Activated CD8-positive, alpha-beta memory T cell treated with anti-CD3 and anti-CD28 coated beads, Interleukin-2, amount 50 U/mL, for 24 hours (primary cell): ENCODE results near the gene NUDT22.

Source experiments
- DNase-seq: peaks from one replicate; pipeline ENCODE4 v3.0.0-alpha.2; 2020; ENCODE audit errors: extremely low read depth

NUDT22 gene

DNA sequence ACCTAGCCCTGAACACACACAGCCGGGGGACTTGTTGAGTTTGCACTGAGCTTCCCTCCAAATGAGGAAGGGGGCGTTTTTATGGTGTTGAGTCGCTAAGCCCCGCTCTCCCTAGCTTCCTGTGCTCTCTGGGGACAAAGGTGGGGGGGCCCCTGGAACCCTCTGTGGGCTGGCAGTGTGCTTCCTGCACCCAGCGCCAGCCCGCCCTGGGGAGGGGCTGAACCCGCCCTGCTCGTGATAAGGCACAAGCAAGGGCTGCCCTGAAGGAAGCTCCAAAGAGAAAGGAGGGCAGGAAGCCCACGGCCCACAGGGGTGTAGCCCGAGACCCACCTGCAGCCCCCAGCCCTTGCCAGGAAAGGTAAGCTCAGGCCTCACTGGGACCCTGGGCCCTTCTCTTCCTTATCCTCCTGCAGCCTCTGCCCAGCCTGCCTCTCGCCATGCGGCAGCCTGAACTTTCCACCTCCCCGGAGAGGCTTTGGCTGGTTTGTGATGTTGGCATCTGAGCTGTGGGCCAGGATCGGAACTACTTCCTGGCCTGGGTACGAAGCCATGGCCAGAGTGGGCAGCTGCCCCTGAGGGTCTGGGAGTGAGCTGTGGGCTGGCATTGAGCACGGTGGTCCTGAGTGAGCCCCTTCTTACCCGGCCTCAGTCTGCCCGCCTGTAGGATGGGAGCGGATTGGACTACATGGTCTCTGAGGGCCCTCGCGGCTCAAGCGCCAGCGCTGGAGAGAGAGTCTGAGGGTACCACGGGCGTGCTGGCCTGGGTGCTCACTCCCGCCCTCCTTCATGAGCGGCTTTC is 19.4 kb upstream of the NUDT22 start, which contains the start of gene FERMT3:
Gene FERMT3, plus strand, starts transcription at position 265 of the 799 bp plus-strand sequence. CDS start 644 bp downstream, outside the sequence.
- no peak for DNase-seq

DNA sequence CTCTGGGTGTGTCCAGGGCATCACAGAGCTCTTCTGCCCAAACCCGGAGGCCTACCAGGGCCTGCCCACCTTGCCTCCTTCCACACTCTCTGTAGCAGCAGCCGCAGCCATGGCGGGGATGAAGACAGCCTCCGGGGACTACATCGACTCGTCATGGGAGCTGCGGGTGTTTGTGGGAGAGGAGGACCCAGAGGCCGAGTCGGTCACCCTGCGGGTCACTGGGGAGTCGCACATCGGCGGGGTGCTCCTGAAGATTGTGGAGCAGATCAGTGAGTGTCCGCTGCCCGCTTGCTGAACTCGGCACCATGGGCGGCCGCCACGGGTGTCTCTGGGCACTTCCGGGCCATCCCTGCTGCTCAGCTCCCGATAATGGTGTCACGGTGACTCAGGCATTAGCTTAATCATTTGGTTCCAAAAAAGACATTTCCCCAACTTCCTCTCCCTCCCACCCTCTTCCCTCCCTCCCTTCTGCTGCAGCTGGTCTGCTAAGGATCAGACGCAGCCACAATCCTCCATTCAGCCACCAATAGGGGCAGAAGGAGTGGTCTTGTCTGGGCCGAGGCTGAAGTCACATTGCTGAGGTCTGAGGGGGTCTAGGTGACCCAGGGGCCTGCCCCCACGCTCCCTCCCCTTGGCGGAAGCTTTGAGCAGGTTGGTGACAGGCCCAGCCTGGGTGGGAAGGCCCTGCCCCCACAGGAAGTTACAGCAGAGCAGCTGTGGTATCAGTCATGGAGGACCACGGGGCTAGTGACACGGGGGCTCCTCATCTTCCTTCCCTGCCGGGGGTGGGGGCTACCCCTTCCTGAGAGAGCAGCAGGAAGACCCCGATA is 18.6 kb upstream of the NUDT22 start:
- DNase-seq: peak; percentile 74

DNA sequence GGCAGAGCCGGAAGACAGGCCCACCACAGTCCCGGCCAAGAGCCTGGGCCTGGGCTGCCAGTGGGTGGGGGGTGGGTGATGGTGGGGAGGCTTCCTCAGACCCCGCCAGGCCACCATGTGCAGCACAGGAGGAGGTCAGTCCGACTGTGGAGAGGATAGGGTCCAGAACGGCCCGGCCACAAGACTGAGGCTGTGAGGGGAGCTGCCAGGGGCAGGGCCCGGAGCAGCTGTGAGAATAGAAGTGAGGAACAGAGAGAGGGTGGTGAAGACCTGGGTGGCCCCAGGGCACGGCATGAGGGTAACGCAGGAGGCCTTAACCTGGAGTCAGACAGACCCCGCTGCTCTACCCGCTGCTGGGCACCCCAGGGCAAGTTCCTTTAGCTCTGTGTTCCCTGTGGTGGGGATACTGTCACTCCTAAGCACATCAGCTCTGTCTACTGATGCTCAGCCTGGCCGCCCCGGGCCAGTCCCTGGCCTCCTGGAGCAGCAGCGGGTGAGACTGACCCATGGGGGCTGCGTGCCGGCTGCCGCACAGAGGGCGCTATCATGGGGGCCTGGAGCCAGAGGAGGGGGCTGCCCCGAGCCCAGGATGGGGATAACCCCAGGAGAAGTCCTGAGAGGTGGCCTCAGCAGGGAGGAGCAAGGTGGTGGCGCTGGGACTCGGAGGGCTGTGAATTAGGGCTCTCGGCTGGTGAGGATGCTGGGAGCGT is 17.8 kb upstream of the NUDT22 start:
- DNase-seq: no peak

DNA sequence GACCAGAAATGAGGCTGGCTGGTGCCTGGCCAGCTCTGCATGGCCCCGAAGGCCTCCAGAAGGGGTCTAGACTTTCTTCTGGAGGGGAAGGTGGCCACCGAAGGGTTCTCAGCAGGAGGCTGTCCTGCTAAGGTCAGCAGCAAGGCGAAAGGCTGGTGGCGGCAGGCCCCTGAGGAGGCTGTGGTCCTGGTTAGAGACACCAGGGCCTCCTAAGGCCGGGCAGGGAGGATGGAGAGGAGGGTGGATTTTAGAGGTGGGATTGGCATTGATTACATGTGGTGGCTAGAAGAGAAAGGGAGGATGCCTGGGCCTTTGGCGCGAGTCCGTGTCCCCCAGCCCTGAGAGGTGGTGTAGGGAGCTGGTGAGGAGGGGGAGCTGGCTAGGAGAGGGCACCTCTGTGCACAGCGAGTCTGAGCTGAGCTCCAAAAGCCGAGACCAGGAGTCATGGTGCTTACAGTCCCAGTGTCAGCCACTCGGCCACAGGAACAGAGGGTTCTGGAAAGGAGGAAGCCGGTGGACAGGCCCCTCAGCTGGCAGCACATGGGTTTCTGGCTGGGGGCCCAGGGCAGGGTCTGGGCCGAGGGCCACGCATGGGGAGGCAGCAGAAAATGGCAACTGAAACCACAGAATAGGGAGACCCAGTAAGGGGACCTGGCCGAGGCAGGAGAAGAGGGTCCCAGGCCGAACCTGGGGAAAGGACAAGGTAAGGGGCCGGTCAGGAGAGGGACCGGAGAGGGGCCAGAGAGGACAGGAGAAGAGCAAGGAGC is 17.1 kb upstream of the NUDT22 start:
- no peak for DNase-seq

DNA sequence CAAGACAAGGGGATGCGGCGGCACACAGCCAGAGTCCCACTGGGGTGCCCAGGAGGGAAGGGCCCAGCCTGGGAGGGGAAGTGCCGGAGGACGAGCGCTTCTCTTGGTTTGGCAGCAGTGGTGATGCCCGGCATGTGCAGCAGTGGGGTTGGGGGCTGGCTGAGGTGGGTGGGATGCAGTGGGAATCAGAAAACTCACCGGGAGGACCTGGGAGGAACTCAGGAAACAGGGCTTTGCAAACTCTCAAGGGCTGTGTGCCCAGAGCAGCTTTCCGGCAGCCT is 16.6 kb upstream of the NUDT22 start:
- no peak for DNase-seq

DNA sequence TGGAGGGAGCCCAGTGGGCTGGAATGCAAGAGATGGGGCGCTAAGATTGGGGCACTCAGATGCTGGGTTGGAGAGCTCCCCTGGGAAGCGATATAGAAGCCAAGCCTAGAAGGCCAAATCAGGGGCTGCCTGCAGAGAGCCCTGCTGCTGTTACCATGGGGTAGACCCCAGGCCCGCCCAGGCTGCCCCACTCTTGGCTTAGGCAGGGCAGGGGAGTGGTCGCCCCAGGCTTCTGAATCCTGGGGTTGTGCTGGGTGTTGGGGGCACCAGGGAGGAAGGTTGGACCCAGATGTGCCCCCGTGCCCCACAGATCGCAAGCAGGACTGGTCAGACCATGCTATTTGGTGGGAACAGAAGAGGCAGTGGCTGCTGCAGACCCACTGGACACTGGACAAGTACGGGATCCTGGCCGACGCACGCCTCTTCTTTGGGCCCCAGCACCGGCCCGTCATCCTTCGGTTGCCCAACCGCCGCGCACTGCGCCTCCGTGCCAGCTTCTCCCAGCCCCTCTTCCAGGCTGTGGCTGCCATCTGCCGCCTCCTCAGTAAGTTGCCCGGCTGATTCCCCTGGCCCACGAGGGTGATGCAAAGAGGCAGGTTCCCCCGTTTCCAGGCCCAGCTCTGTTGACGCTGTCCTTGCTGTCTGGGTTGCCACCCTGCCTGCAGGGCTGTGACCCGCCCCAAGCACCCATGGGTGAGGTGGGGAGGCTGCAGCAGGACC is 15.6 kb upstream of the NUDT22 start:
- DNase-seq: no peak

DNA sequence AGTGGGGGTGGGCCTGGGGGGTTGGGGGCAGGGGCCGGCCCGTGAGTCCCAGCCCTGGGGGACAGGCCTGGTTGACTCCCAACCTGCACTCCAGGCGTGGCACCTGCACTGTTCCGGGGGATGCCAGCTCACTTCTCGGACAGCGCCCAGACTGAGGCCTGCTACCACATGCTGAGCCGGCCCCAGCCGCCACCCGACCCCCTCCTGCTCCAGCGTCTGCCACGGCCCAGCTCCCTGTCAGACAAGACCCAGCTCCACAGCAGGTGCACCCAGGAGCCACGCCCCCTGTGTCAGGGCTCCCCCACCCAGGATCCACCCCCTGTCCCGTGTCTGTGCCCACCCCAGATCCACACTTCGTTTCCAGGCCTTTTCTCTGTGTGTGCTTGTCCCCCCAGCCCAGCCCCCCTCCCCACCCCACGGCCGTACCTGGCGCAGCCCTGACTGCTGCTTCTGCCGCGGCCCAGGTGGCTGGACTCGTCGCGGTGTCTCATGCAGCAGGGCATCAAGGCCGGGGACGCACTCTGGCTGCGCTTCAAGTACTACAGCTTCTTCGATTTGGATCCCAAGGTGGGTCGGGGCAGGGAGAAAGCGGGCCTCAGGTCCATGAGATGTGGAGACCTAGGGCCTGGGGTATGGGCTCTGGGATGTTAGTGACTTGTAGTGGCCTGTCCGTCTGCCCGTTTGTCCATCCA is 14.7 kb upstream of the NUDT22 start:
- DNase-seq: no peak

DNA sequence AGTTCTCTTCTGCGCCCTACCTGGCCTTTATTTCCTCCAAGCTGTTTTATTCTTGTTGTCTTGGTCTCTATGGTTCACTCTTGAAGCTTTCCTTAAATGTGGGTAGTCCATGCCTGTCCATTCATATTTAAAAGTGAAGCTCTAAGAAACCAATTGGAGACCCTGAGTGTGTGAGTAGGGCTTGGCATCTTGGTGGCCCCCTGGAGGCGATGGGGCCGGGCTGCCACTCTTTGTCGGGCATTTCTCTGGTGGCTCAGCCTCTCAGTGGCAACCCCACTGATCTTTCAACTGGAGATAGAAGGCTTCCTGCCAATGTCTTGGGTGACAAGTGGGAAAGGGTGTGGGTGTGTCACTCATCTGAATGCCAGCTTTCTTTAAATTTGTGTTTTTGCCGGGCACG is 9.2 kb upstream of the NUDT22 start:
- no peak for DNase-seq

DNA sequence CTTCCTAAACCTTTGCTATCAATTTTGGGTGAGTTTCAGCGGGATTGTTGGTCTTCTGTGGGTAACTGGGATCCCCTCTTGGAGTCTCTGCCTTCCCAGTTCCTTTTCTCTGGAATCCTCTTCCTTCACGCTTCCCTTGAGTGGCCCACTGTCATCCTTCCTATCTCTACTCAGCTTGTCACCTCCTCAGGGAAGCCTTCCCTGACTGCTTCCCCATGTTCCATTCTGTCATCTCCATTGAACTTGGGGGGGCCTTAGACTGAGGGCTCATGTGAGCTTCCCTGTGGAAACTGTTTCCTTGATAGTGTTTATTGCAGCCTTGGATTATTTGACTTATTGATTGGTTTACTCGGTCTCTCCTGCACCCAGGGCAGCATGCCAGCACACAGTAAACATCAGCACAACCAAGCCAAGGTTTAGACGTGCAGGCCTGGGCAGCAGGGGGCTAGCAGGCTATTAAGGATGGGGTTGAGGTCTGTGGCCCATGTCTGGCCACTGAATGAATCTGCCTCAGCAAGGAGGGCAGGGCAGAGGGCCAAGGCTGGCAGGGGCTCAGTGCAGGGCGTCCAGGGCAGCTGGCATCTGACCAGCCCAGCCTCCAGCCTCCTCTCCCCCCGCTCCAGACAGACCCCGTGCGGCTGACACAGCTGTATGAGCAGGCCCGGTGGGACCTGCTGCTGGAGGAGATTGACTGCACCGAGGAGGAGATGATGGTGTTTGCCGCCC is 7.3 kb upstream of the NUDT22 start:
- DNase-seq: no peak

DNA sequence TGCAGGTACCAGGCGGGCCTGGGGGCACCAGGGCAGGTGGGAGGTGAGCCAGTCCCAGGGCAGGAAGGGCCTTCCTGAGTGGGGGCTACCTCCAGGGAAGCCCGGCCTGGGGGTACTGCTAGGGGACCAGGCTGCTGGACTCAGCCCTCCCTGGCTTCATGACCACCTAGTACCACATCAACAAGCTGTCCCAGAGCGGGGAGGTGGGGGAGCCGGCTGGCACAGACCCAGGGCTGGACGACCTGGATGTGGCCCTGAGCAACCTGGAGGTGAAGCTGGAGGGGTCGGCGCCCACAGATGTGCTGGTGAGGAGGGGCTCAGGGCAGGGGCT is 6.8 kb upstream of the NUDT22 start:
- DNase-seq: no peak

DNA sequence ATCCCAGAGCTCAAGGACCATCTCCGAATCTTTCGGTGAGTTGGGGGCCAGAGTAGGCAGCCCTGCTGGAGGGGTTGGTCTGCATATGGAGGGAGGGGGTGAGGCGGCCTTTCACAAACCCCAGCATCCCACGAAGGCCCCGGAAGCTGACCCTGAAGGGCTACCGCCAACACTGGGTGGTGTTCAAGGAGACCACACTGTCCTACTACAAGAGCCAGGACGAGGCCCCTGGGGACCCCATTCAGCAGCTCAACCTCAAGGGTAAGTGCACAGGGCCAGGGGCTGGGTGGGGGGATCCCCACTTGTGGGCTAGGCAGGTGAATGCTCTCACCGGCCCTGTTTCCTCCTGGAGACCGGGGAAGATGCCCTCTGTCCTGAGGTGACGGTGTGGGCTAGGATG is 6.3 kb upstream of the NUDT22 start:
- no peak for DNase-seq

DNA sequence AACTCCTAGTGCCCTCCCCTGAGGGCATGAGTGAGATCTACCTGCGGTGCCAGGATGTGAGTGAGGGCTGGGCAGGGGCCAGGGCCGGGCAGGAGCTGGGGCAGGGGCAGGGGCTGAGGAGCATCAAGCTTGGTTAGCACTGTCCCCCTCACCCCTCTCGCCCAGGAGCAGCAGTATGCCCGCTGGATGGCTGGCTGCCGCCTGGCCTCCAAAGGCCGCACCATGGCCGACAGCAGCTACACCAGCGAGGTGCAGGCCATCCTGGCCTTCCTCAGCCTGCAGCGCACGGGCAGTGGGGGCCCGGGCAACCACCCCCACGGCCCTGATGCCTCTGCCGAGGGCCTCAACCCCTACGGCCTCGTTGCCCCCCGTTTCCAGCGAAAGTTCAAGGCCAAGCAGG is 5.8 kb upstream of the NUDT22 start:
- DNase-seq: no peak

DNA sequence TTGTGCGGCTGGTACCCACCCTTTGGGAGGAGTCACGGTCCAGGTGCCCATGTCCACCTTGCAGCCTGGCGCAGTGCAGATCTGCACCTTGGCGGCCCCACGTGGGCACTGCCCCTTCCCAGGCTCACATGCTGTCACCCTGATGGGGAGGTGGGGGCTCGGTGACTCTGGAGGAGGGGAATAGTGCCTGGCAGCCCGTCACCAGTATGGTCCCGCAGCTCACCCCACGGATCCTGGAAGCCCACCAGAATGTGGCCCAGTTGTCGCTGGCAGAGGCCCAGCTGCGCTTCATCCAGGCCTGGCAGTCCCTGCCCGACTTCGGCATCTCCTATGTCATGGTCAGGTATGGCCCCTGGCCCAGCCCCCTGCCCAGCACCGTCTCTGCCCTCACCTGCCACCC is 5.3 kb upstream of the NUDT22 start:
- DNase-seq: no peak

DNA sequence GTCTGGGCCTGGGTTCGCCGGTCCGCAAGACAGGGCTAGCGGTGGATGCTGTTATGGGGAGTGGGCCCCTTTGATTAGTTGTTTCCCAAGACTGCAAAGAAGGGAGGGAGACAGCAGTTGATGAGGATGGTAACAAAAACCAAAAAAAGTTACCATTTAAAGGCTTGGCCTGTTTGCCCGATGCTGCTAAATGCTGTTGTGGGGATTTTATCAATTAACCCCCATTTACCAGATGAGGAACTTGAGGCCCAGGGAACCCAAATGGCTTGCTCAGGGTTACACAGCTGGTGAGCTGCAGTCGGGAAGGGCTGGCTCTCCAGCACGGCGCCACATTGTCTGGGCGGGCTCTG is 3.4 kb upstream of the NUDT22 start:
- no peak for DNase-seq

DNA sequence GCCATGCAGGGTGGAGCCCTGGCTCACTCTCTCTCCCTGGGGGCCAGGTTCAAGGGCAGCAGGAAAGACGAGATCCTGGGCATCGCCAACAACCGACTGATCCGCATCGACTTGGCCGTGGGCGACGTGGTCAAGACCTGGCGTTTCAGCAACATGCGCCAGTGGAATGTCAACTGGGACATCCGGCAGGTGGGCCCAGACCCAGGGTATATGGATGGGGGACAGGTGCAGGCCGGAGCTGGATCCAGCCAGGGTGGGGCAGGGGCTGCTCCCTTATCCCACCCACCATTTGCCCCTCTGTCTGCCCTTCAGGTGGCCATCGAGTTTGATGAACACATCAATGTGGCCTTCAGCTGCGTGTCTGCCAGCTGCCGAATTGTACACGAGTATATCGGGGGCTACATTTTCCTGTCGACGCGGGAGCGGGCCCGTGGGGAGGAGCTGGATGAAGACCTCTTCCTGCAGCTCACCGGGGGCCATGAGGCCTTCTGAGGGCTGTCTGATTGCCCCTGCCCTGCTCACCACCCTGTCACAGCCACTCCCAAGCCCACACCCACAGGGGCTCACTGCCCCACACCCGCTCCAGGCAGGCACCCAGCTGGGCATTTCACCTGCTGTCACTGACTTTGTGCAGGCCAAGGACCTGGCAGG is 2.9 kb upstream of the NUDT22 start:
- no peak for DNase-seq

DNA sequence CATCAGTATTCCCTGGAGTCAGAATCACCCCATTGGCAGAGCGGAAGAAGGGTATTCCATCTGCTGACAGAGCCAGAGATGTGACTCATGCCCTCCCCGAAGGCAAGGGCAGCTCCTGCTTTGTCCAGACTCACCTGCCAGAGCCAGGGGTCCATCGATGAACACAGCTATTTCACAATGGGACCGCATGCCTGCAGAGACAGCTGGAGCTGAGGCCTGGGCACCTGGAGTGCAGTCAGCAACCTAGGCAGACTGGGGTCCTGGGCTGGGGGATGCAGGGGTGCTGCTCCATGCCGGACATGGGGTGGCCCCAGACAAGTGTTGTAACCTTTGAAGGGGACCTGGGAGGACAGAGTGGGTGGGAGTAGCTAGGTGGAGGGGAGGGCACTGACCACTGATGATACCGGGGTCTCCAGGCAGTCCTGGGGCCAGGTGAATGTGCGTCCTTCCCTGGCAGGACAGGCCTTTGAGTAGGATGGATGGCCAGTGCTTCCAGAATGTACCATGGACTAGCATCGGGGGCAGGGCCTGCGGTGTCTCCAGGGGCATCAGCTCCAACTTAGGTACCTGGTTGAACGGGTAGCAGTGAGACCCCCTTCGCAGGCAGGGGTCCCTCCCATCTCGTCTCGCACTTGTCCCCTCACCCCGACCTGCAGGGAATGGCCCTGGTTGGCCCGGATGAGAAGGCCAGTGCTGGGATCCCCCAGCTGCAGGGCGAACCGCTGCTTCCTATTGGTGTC is 1.8 kb upstream of the NUDT22 start:
- DNase-seq: no peak

DNA sequence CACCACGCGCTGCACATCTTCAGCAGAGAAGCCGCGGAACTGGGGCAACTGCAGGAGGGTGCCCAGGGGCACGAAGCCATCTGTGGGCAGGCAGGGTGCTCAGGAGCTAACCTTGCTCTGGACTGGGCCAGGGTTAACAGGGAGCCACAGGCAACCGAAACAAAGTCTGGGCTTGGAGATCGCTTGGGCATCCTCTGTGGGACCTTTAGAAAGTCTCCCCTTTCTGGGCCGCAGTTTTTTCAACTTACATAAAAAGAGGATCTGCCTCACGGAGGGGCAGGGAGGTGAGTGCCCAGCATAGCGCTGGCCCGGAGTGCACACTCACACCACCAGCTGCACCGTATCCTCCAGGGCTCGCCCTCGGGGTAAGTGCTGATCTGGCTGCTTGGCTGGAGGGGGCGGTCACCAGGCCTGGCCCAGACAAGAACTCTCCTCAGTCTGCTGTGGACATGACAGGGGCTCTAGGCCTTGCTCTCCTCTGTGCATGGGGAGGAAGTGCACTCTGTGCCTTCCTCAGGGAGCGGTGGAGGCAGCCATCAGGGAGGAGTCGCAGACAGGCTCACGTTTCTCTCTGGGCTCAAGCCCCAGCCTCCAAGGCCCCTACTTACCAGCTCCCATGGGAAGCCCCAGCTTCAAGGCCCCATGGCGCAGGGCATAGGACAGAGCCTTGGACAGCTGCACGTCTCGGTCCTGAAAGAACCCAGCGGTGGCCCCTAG is 1.0 kb upstream of the NUDT22 start:
- DNase-seq: no peak

DNA sequence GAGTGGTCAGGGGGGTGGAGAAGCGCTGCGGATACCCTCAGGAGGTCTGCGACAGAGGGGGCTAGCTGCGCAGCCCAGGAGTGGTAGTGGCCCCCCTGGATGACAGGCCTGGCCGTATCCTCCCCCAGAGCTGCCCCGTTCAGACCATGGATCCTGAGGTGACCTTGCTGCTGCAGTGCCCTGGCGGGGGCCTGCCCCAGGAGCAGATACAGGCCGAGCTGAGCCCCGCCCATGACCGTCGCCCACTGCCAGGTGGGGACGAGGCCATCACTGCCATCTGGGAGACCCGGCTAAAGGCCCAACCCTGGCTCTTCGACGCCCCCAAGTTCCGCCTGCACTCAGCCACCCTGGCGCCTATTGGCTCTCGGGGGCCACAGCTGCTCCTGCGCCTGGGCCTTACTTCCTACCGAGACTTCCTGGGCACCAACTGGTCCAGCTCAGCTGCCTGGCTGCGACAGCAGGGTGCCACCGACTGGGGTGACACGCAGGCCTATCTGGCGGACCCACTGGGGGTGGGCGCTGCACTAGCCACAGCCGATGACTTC is 505 bp downstream of the NUDT22 start:
- no peak for DNase-seq
